Activated CD4-positive, alpha-beta T cell treated with anti-CD3 and anti-CD28 coated beads for 36 hours (primary cell): ENCODE results near the gene EAF2. TPM values are rescaled to one million over a fixed set of nuclear protein-coding genes. Genes with fewer than 3 reads are reported as not detected.
A peak's percentile ranks its signal among the peaks of the same experiment; 100 is the strongest.
"Not testable (repeated sequence)": the region's sequence is repeated elsewhere in the genome, so short reads cannot be mapped to it uniquely, and the experiment has no call there.

ENCODE experiments used
- ATAC-seq: fragments of 200-7000 bp; cut with Tn5 transposase; one replicate; pipeline ENCODE4 v1.10.0; 2021; ENCODE audit warnings: mild to moderate bottlenecking, moderate library complexity
- CTCF ChIA-PET: fragments of 350-600 bp; sonication (Branson Sonifier 250); formaldehyde crosslinking; loops from one replicate; lab custom pipeline; 2021; ENCODE audit warnings: antibody characterized with exemption; lab: Charles Lee
- POLR2A ChIA-PET: fragments of 350-600 bp; sonication (Branson Sonifier 250); formaldehyde crosslinking; loops from one replicate; lab custom pipeline; 2021; ENCODE audit warnings: antibody characterized with exemption, inconsistent platforms; lab: Charles Lee
- DNase-seq: peaks from one replicate; pipeline ENCODE4 v3.0.0-alpha.2; 2020
- H3K27ac Mint-ChIP-seq: one replicate; pipeline ENCODE4 v1.8.0; 2021; ENCODE audit warnings: mixed read lengths
- H3K27me3 Mint-ChIP-seq: one replicate; pipeline ENCODE4 v1.8.0; 2021; ENCODE audit warnings: mixed read lengths
- H3K36me3 Mint-ChIP-seq: one replicate; pipeline ENCODE4 v1.8.0; 2021; ENCODE audit warnings: low read depth, mixed read lengths
- H3K4me1 Mint-ChIP-seq: one replicate; pipeline ENCODE4 v1.8.0; 2021; ENCODE audit warnings: mixed read lengths
- H3K4me3 Mint-ChIP-seq: one replicate; pipeline ENCODE4 v1.8.0; 2021; ENCODE audit warnings: mild to moderate bottlenecking, moderate library complexity, mixed read lengths
- H3K9me3 Mint-ChIP-seq: one replicate; pipeline ENCODE4 v1.8.0; 2021; ENCODE audit warnings: low read depth, mixed read lengths
- intact Hi-C, 2 experiments: fragments of 100-400 bp; cut with DNase I in 1 of 2; cut with micrococcal nuclease in 1 of 2; formaldehyde crosslinking; loops; one replicate each; pipeline versions ENCODE4 v1.14.2 to v1.15.1; 2022 to 2024; cut with DNase I, micrococcal nuclease
- total RNA-seq, 2 experiments: library from RNA; stranded (reverse); gene quantifications; one replicate each; pipeline ENCODE4 v1.2.3, GENCODE V29; 2021

Gene EAF2
- total RNA-seq, 2 experiments from 2014 or later = 12.4 to 12.9 TPM

DNA sequence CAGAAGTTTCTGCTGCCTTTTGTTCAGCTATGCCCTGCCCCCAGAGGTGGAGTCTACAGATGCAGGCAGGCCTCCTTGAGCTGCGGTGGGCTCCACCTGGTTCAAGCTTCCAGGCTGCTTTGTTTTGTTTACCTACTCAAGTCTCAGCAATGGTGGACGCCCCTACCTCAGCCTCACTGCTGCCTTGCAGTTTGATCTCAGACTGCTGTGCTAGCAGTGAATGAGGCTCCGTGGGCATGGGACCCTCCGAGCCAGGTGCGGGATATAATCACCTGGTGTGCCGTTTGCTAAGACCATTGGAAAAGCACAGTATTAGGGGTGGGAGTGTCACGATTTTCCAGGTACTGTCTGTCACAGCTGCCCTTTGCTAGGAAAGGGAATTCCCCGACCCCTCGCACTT, 28.2 kb downstream of the EAF2 start:
- H3K4me1 Mint-ChIP-seq, H3K27me3 Mint-ChIP-seq, DNase-seq, intact Hi-C loops, H3K4me3 Mint-ChIP-seq, CTCF ChIA-PET, H3K9me3 Mint-ChIP-seq, POLR2A ChIA-PET, H3K27ac Mint-ChIP-seq, ATAC-seq: not testable (repeated sequence)
- peaks cover 35% of the 10 kb centered on the region for H3K36me3 Mint-ChIP-seq

DNA sequence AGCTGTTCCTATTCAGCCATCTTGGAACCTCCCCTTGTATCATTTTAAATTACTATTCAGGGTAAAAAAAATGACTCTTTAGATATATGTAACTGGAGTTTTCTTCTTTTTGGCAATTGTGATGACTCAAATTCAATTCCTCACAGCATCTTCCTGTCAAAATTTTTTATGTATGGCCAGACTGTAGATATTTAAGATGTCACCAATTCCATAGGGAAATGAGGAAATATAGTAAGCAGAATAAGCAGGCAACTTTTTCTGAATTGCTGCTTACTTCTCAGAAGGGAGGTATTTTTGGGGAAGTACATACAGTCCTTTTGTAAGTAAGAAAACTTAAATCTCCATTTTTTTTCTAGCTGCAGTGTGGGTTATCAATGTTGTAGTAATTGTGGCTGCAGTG, 28.8 kb downstream of the EAF2 start:
- Mint-ChIP-seq H3K36me3 (peaks cover 31% of the 10 kb centered on the region), H3K4me3 (no peak overlapping the region), H3K27ac (no peak overlapping the region), H3K4me1 (no peaks in the 10 kb centered on the region), H3K9me3 (no peaks in the 10 kb centered on the region), H3K27me3 (no peaks in the 10 kb centered on the region)
- ChIA-PET POLR2A (no interaction called here), CTCF (no interaction called here)
- intact Hi-C loops = no loop called here
- ATAC-seq (no peak), DNase-seq (no peak)

DNA sequence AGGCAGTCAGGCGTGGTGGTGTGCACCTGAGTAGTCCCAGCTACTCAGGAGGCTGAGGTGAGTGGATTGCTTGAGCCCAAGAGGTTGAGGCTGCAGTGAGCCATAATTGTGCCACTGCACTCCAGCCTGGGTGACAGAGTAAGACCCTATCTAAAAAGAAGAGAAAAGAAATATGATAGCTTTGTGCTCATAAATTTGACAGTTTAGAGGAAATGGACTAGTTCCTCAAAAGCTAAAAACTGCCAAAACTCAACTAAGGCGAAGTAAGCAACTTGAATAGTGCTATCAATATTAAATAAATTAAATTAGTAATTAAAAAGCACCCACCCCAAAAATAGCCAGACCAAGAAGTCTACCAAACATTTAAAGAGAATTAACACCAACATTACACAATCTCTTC, 34.7 kb downstream of the EAF2 start:
- DNase-seq (no peak), ATAC-seq (no peak)
- Mint-ChIP-seq H3K27me3 (no peaks in the 10 kb centered on the region), H3K27ac (no peak overlapping the region), H3K9me3 (no peaks in the 10 kb centered on the region), H3K4me3 (no peak overlapping the region), H3K36me3 (peaks cover 17% of the 10 kb centered on the region), H3K4me1 (no peaks in the 10 kb centered on the region)
- ChIA-PET POLR2A (no interaction called here), CTCF (interaction anchor here (0.6 to 0.7 kb wide), 2 partner anchors 127 to 1586 kb away, joined by 3 read pairs; no protein-coding TSS in a partner anchor)
- intact Hi-C loops = no loop called here

DNA sequence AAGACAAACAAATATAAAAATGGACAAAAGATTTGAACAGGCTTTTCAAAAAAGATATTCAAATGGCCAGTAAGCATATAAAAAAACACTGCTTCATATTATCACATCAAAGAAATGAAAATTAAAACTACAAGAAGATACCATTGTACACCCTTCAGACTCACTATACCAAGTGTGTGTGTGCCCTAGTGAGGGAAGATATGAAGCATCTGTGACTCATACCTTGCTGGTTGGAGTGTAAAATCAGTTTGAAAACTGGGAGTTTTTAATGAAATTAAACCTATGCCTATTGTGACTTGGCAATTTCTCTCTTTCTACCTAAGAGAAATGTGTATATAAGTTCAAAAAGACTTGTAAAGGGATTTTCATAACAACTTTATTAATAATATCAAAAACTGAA, 35.7 kb downstream of the EAF2 start:
- H3K27ac Mint-ChIP-seq = no peak overlapping the region
- H3K4me3 Mint-ChIP-seq = no peak overlapping the region
- intact Hi-C loops = no loop called here
- H3K9me3 Mint-ChIP-seq = no peaks in the 10 kb centered on the region
- CTCF ChIA-PET = no interaction called here
- H3K27me3 Mint-ChIP-seq = no peaks in the 10 kb centered on the region
- no peak for ATAC-seq
- no peak for DNase-seq
- peaks cover 15% of the 10 kb centered on the region for H3K36me3 Mint-ChIP-seq
- H3K4me1 Mint-ChIP-seq = no peaks in the 10 kb centered on the region
- POLR2A ChIA-PET = no interaction called here

DNA sequence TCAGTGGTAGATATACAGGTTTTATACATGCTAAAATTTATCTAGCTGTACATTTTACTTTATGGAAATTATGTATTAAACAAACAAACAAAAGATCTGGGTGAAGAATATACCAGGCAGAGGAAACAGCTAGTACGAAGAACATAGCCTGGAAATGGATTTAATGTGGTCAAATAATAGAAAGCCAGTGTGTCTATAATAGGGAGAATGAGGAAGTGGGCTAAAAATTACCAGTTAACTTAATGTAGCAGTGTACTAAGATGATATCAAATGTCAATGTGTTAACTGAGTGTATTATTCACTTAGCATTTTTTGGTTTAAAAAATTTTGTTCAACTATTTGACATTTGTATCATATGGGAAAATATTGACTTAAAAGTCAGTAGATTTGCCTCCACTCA, 36.4 kb downstream of the EAF2 start:
- POLR2A ChIA-PET = no interaction called here
- intact Hi-C loops = no loop called here
- DNase-seq (no peak), ATAC-seq (no peak)
- CTCF ChIA-PET = no interaction called here
- Mint-ChIP-seq H3K9me3 (no peaks in the 10 kb centered on the region), H3K27ac (no peak overlapping the region), H3K27me3 (no peaks in the 10 kb centered on the region), H3K36me3 (peaks cover 12% of the 10 kb centered on the region), H3K4me3 (no peak overlapping the region), H3K4me1 (no peaks in the 10 kb centered on the region)

DNA sequence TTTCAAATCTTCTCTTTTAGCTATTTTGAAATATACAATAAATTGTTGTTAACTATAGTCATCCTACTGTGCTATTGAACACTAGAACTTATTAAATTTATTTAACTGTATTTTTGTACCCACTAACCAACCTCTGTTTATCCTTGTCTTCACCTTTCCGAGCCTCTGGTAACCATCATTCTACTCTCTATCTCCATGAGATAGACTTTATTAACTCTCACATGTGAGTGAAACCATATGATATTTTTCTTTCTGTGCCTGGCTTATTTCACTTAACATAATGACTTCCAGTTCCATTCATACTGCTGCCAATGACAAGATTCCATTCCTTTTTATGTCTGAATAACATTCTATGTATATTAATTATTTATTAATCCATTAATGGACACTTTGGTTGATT, 43.4 kb downstream of the EAF2 start:
- POLR2A ChIA-PET = no interaction called here
- intact Hi-C loops = no loop called here
- CTCF ChIA-PET = no interaction called here
- H3K36me3 Mint-ChIP-seq = peaks cover 5% of the 10 kb centered on the region
- no peaks in the 10 kb centered on the region for H3K9me3 Mint-ChIP-seq
- H3K4me1 Mint-ChIP-seq = no peaks in the 10 kb centered on the region
- no peaks in the 10 kb centered on the region for H3K27me3 Mint-ChIP-seq
- H3K27ac Mint-ChIP-seq = no peak overlapping the region
- no peak overlapping the region for H3K4me3 Mint-ChIP-seq
- DNase-seq (no peak), ATAC-seq (no peak)

DNA sequence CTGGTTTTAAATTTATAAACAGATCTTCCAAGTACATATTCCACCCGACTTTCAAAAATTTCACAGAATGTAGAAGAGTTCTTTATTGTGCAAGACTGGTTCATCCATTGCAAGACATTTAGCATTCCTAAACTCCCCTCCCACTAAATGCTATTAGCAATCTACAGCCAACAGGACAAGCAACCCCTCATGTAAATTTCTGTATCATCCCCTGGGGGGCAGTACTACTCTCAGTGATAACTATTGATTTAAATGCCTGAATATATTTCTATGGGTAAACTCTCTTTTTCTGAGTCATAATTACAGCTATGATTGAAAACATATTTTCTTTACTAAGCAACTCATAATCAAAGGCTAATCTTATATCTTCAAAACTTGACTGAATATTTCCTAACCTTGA, 48.5 kb downstream of the EAF2 start:
- intact Hi-C loops = loop anchor here (1.0 to 10.0 kb wide), 6 partner anchors 209 to 419 kb away; partner anchors contain the start of gene POLQ (in 1 of the 2)
- ATAC-seq (peak; percentile 60), DNase-seq (peak; percentile 5)
- H3K4me1 Mint-ChIP-seq = no peaks in the 10 kb centered on the region
- H3K27ac Mint-ChIP-seq = no peak overlapping the region
- peaks cover 5% of the 10 kb centered on the region for H3K36me3 Mint-ChIP-seq
- no peaks in the 10 kb centered on the region for H3K9me3 Mint-ChIP-seq
- H3K27me3 Mint-ChIP-seq = no peaks in the 10 kb centered on the region
- ChIA-PET CTCF (interaction anchor here (0.6 to 1.7 kb wide), 7 partner anchors 10 to 416 kb away, joined by 3 to 5 read pairs (median 4); no protein-coding TSS in a partner anchor), POLR2A (no interaction called here)
- no peak overlapping the region for H3K4me3 Mint-ChIP-seq

DNA sequence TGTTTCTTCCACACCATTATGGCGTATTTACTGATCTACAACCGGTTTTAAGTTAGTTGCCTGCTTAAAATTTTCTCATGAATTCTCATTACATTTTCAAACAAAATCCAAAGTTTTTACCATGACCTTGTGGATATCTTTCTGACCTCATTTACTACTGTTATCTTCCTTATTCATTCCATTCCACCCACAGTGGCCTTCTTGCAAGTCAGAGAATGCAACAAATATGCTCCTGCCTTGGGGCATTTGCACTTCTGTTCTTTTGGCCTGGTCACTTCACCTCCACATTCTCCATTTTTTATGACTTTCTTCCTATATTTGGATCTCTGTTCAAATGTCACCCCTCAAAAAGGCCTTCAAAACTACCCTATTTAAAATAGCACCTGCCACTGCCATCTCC, 50.4 kb downstream of the EAF2 start:
- CTCF ChIA-PET = interaction anchor here (1.6 kb wide), 1 partner anchor 11 kb away, joined by 4 read pairs; no protein-coding TSS in a partner anchor
- no peaks in the 10 kb centered on the region for H3K9me3 Mint-ChIP-seq
- POLR2A ChIA-PET = no interaction called here
- peaks cover 5% of the 10 kb centered on the region for H3K36me3 Mint-ChIP-seq
- no peaks in the 10 kb centered on the region for H3K4me1 Mint-ChIP-seq
- ATAC-seq (no peak), DNase-seq (no peak)
- intact Hi-C loops = loop anchor here in 1 of 2 experiments (10.0 kb wide), 1 partner anchor 369 kb away; no protein-coding TSS in a partner anchor
- no peak overlapping the region for H3K27ac Mint-ChIP-seq
- H3K27me3 Mint-ChIP-seq = no peaks in the 10 kb centered on the region
- H3K4me3 Mint-ChIP-seq = no peak overlapping the region

DNA sequence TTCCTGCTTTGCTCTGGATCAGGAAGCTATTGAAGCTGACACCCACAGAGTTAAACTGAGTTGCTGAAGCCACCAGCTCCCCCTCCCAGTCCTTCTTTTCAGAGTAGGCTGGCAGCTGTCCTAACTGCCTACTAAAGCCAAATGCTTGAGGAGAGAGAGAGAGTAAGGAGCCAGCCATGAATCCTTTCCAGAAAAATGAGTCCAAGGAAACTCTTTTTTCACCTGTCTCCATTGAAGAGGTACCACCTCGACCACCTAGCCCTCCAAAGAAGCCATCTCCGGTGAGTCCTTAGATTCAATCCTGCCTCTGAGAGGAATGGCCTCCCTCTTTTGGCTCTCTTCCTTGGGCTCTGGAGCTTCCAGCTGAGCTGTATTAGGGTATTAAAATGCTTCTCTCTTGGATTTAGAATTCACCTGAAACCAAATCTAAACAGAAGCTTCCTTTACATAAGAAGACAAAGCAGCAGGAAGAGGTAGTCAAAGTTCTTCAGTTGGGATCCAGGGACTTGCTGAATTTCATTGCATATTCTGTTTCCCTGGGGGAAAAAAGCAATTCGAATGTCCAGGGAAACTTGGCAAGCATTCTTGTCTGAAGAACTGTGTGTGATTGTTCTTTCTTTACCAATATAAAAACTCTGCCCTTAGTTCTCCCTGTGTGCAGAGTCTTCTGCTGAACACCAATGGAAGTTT, 59.4 kb downstream of the EAF2 start, which contains the start of gene SLC15A2:
SLC15A2 (plus strand) TSS at position 101 of the 690 bp plus-strand sequence; CDS start at position 177, 76 bp downstream.
- ATAC-seq = no peak
- Mint-ChIP-seq H3K27me3 (no peaks in the 10 kb centered on the region), H3K9me3 (no peaks in the 10 kb centered on the region), H3K4me3 (no peak within 1 kb of the TSS), H3K36me3 (peaks cover 2% of the 10 kb centered on the region), H3K27ac (no peak within 1 kb of the TSS), H3K4me1 (no peaks in the 10 kb centered on the region)
- ChIA-PET CTCF (interaction anchor here (0.6 to 0.7 kb wide), 2 partner anchors 207 to 280 kb away, joined by 3 read pairs; no protein-coding TSS in a partner anchor), POLR2A (interaction anchor here (0.6 kb wide), 1 partner anchor 348 kb away, joined by 13 read pairs; no protein-coding TSS in a partner anchor)
- DNase-seq = no peak
- intact Hi-C loops = no loop called here

DNA sequence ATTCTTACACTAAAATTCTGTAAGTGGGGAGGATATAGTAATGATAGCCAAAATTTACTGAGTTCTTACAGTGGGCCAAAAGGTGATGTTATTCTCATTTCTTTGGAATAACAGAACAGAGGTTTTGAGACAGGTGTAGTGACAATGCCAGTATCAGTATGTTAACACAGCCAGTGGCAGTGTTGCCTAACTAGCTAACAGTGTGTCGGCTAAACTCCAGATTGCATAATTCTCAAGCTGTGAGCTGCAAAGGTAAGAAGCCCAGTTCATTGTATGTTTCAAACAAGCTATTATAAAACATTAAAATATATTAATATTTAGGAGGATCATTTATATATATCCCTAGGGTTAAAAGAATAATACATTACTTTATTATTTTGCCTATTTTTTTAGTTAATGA, 60.1 kb downstream of the EAF2 start:
- H3K4me3 Mint-ChIP-seq = no peak overlapping the region
- ATAC-seq (no peak), DNase-seq (no peak)
- H3K27ac Mint-ChIP-seq = no peak overlapping the region
- ChIA-PET CTCF (no interaction called here), POLR2A (interaction anchor here (0.6 kb wide), 1 partner anchor 348 kb away, joined by 13 read pairs; no protein-coding TSS in a partner anchor)
- no peaks in the 10 kb centered on the region for H3K27me3 Mint-ChIP-seq
- intact Hi-C loops = no loop called here
- H3K36me3 Mint-ChIP-seq = peaks cover 2% of the 10 kb centered on the region
- no peaks in the 10 kb centered on the region for H3K4me1 Mint-ChIP-seq
- no peaks in the 10 kb centered on the region for H3K9me3 Mint-ChIP-seq

DNA sequence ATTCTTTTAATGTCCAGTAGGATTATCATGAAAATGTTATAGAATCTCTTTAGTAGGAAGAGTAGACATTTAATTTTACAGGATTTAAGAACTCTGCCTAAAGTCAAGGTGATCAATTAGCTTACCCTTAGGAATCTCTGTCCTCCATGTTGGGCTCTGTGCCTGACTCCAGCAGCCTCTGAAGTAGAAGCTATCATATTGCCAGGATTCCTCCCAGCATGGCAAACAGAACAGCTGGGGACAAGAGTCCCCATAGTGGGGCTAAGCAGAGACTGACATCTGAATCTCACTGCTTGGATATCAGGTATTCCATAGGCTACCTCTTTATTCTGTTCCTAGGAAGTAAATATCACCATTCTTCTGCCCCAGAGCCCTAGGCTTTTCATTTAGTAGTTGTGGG, 60.7 kb downstream of the EAF2 start:
- ATAC-seq (no peak), DNase-seq (no peak)
- no peak overlapping the region for H3K27ac Mint-ChIP-seq
- POLR2A ChIA-PET = no interaction called here
- CTCF ChIA-PET = interaction anchor here (0.8 kb wide), 1 partner anchor 404 kb away, joined by 5 read pairs; no protein-coding TSS in a partner anchor
- no peaks in the 10 kb centered on the region for H3K9me3 Mint-ChIP-seq
- no peaks in the 10 kb centered on the region for H3K27me3 Mint-ChIP-seq
- no peak overlapping the region for H3K4me3 Mint-ChIP-seq
- intact Hi-C loops = no loop called here
- no peaks in the 10 kb centered on the region for H3K4me1 Mint-ChIP-seq
- peaks cover 2% of the 10 kb centered on the region for H3K36me3 Mint-ChIP-seq

DNA sequence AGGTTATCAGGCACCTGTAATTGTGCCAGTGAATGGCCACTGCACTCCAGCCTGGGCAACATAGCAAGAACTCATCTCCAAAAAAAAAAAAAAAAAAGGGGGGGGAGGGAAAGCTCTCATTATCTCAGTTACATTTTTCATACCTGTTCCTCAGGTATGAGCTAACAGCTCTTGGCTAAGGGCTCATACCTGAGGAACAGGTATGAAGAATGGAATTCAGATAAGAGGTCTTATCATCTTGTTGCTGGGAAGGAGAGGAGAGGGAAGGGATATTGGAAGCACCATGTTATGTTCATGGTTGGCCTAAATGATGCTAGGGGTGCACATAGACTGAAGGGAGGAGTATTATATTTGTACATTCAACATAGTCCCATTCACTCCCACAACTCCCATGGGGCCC, 61.8 kb downstream of the EAF2 start:
- H3K4me3 Mint-ChIP-seq = no peak overlapping the region
- DNase-seq (no peak), ATAC-seq (no peak)
- H3K27me3 Mint-ChIP-seq = no peaks in the 10 kb centered on the region
- no peak overlapping the region for H3K27ac Mint-ChIP-seq
- no peaks in the 10 kb centered on the region for H3K9me3 Mint-ChIP-seq
- intact Hi-C loops = no loop called here
- peaks cover 2% of the 10 kb centered on the region for H3K36me3 Mint-ChIP-seq
- ChIA-PET CTCF (no interaction called here), POLR2A (no interaction called here)
- no peaks in the 10 kb centered on the region for H3K4me1 Mint-ChIP-seq
